B cell (primary cell): ENCODE results near the gene ACSS1. TPM values are rescaled to one million over a fixed set of nuclear protein-coding genes. Genes with fewer than 3 reads are reported as not detected.

Experiments used
- ATAC-seq: fragments of 200-7000 bp; cut with Tn5 transposase; one replicate; pipeline ENCODE4 v1.10.0; 2021; ENCODE audit warnings: low read depth, mild to moderate bottlenecking, moderate number of reproducible peaks, moderate library complexity
- CTCF ChIA-PET: fragments of 350-600 bp; sonication (Branson Sonifier 250); formaldehyde crosslinking; loops from one replicate; lab custom pipeline; 2021; ENCODE audit warnings: antibody characterized with exemption, inconsistent platforms; lab: Charles Lee
- POLR2A ChIA-PET: fragments of 350-600 bp; sonication (Branson Sonifier 250); formaldehyde crosslinking; loops from one replicate; lab custom pipeline; 2021; ENCODE audit warnings: antibody characterized with exemption; lab: Charles Lee
- DNase-seq: peaks from one replicate; pipeline ENCODE4 v3.0.0; 2013
- H2AFZ ChIP-seq: 2 replicates; pipeline ENCODE4 v1.6.1; 2012; ENCODE audit warnings: mild to moderate bottlenecking, low read depth, low read length; ENCODE audit not compliant: insufficient read depth, poor library complexity, severe bottlenecking
- H3K27ac ChIP-seq, 2 donors: 1 replicate in 1 of 2; 2 replicates in 1 of 2; pipeline ENCODE4 v1.5.1; 2012 to 2013; ENCODE audit warnings: low read length in 2 of 2, mild to moderate bottlenecking in 2 of 2, moderate library complexity in 1 of 2
- H3K27me3 ChIP-seq, 4 experiments: fragments of 200-600 bp in 1 of 4; sonication (generic) in 1 of 4; replicated peaks in 1 of 4; 1 replicate in 2 of 4; 2 replicates in 2 of 4; pipeline versions ENCODE4 v1.6.1 to v1.7.0; 2013 to 2016; ENCODE audit warnings: low read length in 3 of 4, mild to moderate bottlenecking in 2 of 4, mixed read lengths in 1 of 4, moderate library complexity in 1 of 4; ENCODE audit not compliant: insufficient read depth in 4 of 4, control insufficient read depth in 3 of 4; ENCODE audit errors: control extremely low read depth in 1 of 4
- H3K36me3 ChIP-seq, 2 experiments: replicated peaks in 1 of 2; 1 replicate in 1 of 2; 2 replicates in 1 of 2; pipeline versions ENCODE4 v1.6.1 to v1.7.1; 2013; ENCODE audit warnings: low read length in 1 of 2; ENCODE audit not compliant: insufficient read depth in 2 of 2, control insufficient read depth in 1 of 2; ENCODE audit errors: control extremely low read depth in 1 of 2, extremely low read depth in 1 of 2
- H3K4me1 ChIP-seq, 2 donors: fragments of 200-600 bp in 1 of 2; sonication (generic) in 1 of 2; 1 replicate in 1 of 2; 2 replicates in 1 of 2; pipeline versions ENCODE4 v1.5.1 to v1.6.1; 2013 to 2017; ENCODE audit warnings: low read length in 2 of 2; ENCODE audit not compliant: control insufficient read depth in 2 of 2, insufficient read depth in 2 of 2
- H3K4me2 ChIP-seq: replicated peaks from 2 replicates; pipeline ENCODE3; 2012; ENCODE audit warnings: mild to moderate bottlenecking, low read depth, low read length; ENCODE audit not compliant: poor library complexity, severe bottlenecking
- H3K4me3 ChIP-seq, 5 experiments: fragments of 200-600 bp in 1 of 5; sonication (generic) in 1 of 5; 1 replicate in 3 of 5; 2 replicates in 2 of 5; pipeline versions ENCODE4 v1.5.1 to v1.7.0; 2011 to 2016; ENCODE audit warnings: low read length in 4 of 5, mild to moderate bottlenecking in 4 of 5, low read depth in 2 of 5, control low read depth in 1 of 5, moderate library complexity in 1 of 5; ENCODE audit not compliant: insufficient read depth in 1 of 5; ENCODE audit errors: control extremely low read depth in 1 of 5, extremely low read depth in 1 of 5
- H3K79me2 ChIP-seq: fragments of 200-600 bp; sonication (generic); one replicate; pipeline ENCODE4 v1.6.0; 2016; ENCODE audit warnings: low read length; ENCODE audit not compliant: control insufficient read depth, insufficient read depth
- H3K9ac ChIP-seq: fragments of 200-600 bp; sonication (generic); 2 replicates; pipeline ENCODE4 v1.6.1; 2017; ENCODE audit warnings: mild to moderate bottlenecking, low read length, moderate library complexity
- H3K9me3 ChIP-seq, 3 donors: one replicate each; pipeline versions ENCODE4 v1.6.1 to v1.7.1; 2013; ENCODE audit warnings: low read length in 2 of 3; ENCODE audit not compliant: control insufficient read depth in 2 of 3, insufficient read depth in 1 of 3; ENCODE audit errors: control extremely low read depth in 1 of 3
- H4K20me1 ChIP-seq: 2 replicates; pipeline ENCODE4 v1.6.0; 2012; ENCODE audit warnings: mild to moderate bottlenecking, low read length; ENCODE audit not compliant: insufficient read depth, control insufficient read depth, poor library complexity, severe bottlenecking
- H3K27ac Mint-ChIP-seq: one replicate; pipeline ENCODE4 v1.8.0; 2021; ENCODE audit warnings: mixed read lengths
- H3K27me3 Mint-ChIP-seq: one replicate; pipeline ENCODE4 v1.8.0; 2021; ENCODE audit warnings: mixed read lengths
- H3K4me1 Mint-ChIP-seq: one replicate; pipeline ENCODE4 v1.8.0; 2021; ENCODE audit warnings: mixed read lengths
- H3K4me3 Mint-ChIP-seq: one replicate; pipeline ENCODE4 v1.8.0; 2021; ENCODE audit warnings: mixed read lengths
- H3K9me3 Mint-ChIP-seq: one replicate; pipeline ENCODE4 v1.8.0; 2022; ENCODE audit warnings: mixed read lengths; ENCODE audit not compliant: insufficient read depth
- EZH2 ChIP-seq: IDR thresholded peaks from 2 replicates; pipeline ENCODE4 v1.6.1; 2012; ENCODE audit warnings: borderline replicate concordance, low read depth, mild to moderate bottlenecking, moderate library complexity, low read length; ENCODE audit not compliant: insufficient read depth, poor library complexity, severe bottlenecking
- whole genome bisulfite sequencing: methylation state at CpG from one replicate; pipeline ENCODE4 v1.1.5; 2013; ENCODE audit warnings: missing lambda C conversion rate; ENCODE audit not compliant: insufficient coverage; 5-methylcytosine and 5-hydroxymethylcytosine counted together
- intact Hi-C: fragments of 100-400 bp; cut with micrococcal nuclease; formaldehyde crosslinking; loops from one replicate; pipeline ENCODE4 v1.10.0; 2022
- polyA plus RNA-seq: library from polyadenylated mRNA; depleted of rRNA; stranded (reverse); fragments of >200 nt; gene quantifications from 2 replicates; pipeline ENCODE4 v1.2.3, GENCODE V29; 2012
- total RNA-seq, 2 donors: library from RNA; stranded (reverse); fragments of 120-200 nt in 1 of 2; gene quantifications; 1 replicate in 1 of 2; 2 replicates in 1 of 2; pipeline versions ENCODE4 v1.2.3 to v1.2.4, GENCODE V29; 2013 to 2022
- TF ChIP-seq, protein P1 (sequence below): fragments of 200-600 bp; IDR thresholded peaks from one replicate; pipeline ENCODE4 v1.8.0; 2022; ENCODE audit warnings: antibody characterized with exemption, mild to moderate bottlenecking

ACSS1 gene
- total and polyA plus RNA-seq, 2 donors (not counting 1 experiment from before 2014, with no cell fraction given) = 82.7 to 95.5 TPM

DNA sequence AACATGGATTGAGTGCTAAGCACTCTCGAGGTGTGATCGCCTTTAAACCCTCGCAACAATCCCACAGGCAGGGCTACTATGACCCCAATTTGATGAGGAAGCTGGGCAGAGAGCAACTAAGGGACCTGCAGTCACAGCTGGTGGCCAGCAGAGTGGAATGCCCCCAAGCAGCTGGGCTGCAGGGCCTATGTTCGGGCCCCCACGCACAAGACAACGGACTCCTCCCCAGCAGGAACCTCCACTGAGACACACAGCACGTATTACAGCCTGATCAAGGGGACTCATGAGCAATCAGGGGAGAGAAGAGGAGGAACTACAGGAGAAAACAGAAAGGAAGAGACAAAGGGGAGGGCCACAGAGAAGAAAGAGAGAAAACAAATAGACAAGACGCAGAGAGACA lies 87.2 kb downstream of the ACSS1 start:
- peaks cover 0 to 8% of the 10 kb centered on the region in 2 donors for H3K4me1 ChIP-seq
- H2AFZ ChIP-seq = no peak overlapping the region
- ATAC-seq (no peak), DNase-seq (no peak)
- no peak overlapping the region for H3K4me2 ChIP-seq
- H3K27ac ChIP-seq = peak overlapping the region in 1 of 2 donors; percentile 62
- peaks cover 0 to 2% (median 0%) of the 10 kb centered on the region in 3 donors for H3K9me3 ChIP-seq
- no peaks in the 10 kb centered on the region for H4K20me1 ChIP-seq
- ChIA-PET POLR2A (no interaction called here), CTCF (no interaction called here)
- no peak overlapping the region for H3K9ac ChIP-seq
- Mint-ChIP-seq H3K27me3 (no peaks in the 10 kb centered on the region), H3K4me3 (no peak overlapping the region), H3K27ac (no peak overlapping the region), H3K4me1 (peaks cover 3% of the 10 kb centered on the region), H3K9me3 (no peaks in the 10 kb centered on the region)
- H3K79me2 ChIP-seq = no peaks in the 10 kb centered on the region
- H3K36me3 ChIP-seq = peaks cover 11 to 52% of the 10 kb centered on the region in 2 experiments
- no peak overlapping the region for H3K4me3 ChIP-seq
- WGBS = 88% methylated on average over 5 of the region's 8 CpGs
- intact Hi-C loops = no loop called here
- TF ChIP-seq EZH2 = no peak
- TF ChIP-seq, protein P1, sequence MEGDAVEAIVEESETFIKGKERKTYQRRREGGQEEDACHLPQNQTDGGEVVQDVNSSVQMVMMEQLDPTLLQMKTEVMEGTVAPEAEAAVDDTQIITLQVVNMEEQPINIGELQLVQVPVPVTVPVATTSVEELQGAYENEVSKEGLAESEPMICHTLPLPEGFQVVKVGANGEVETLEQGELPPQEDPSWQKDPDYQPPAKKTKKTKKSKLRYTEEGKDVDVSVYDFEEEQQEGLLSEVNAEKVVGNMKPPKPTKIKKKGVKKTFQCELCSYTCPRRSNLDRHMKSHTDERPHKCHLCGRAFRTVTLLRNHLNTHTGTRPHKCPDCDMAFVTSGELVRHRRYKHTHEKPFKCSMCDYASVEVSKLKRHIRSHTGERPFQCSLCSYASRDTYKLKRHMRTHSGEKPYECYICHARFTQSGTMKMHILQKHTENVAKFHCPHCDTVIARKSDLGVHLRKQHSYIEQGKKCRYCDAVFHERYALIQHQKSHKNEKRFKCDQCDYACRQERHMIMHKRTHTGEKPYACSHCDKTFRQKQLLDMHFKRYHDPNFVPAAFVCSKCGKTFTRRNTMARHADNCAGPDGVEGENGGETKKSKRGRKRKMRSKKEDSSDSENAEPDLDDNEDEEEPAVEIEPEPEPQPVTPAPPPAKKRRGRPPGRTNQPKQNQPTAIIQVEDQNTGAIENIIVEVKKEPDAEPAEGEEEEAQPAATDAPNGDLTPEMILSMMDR = no peak
- no peaks in the 10 kb centered on the region for H3K27me3 ChIP-seq

DNA sequence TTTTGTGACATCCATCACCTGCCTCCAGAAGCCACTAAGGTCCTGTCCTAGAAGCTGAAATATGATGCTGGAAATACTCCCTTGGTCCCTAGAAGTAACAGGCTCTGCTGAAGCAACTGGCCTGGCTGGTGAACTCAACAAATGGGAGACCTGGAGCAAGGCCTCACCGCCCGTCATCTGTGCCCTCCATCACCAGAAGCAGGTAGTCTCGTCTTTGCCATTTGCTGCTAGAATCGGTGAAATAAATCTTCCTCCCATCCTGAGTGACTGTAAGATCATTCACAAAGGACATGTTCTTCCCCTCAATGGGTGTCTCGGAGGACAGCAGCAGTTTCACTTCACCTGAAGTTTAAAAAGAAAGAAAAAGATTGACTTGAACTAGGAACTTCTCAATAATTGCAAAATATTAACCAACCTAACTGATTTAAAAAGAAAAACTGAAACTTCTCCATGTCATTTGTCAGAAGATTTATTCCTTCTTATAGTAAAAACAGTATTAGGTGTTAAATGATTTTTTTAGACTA lies 87.8 kb downstream of the ACSS1 start:
- no peak overlapping the region for H3K4me2 ChIP-seq
- no peaks in the 10 kb centered on the region for H3K79me2 ChIP-seq
- intact Hi-C loops = no loop called here
- peaks cover 0 to under 1% (median 0%) of the 10 kb centered on the region in 3 donors for H3K9me3 ChIP-seq
- H3K27me3 ChIP-seq = no peaks in the 10 kb centered on the region
- peaks cover 11 to 52% of the 10 kb centered on the region in 2 experiments for H3K36me3 ChIP-seq
- Mint-ChIP-seq H3K4me1 (peaks cover 3% of the 10 kb centered on the region), H3K27me3 (no peaks in the 10 kb centered on the region), H3K4me3 (no peak overlapping the region), H3K27ac (no peak overlapping the region), H3K9me3 (no peaks in the 10 kb centered on the region)
- peaks cover 0 to 8% of the 10 kb centered on the region in 2 donors for H3K4me1 ChIP-seq
- peak overlapping the region in 1 of 2 donors; percentile 21 for H3K27ac ChIP-seq
- DNase-seq (no peak), ATAC-seq (no peak)
- no peak overlapping the region for H3K9ac ChIP-seq
- 92% methylated on average over 4 of the region's 5 CpGs for WGBS
- H3K4me3 ChIP-seq = no peak overlapping the region
- TF ChIP-seq EZH2 = no peak
- TF ChIP-seq, protein P1 = no peak
- ChIA-PET CTCF (no interaction called here), POLR2A (no interaction called here)
- H2AFZ ChIP-seq = no peak overlapping the region
- H4K20me1 ChIP-seq = no peaks in the 10 kb centered on the region
